GM06990 (cell line): ENCODE results near the gene CLEC2L.

Experiments
- DNase-seq: peaks from one replicate; pipeline ENCODE4 v3.0.0-alpha.2; 2011; ENCODE audit not compliant: insufficient read length; ENCODE audit errors: extremely low read depth
- H3K27me3 ChIP-seq: replicated peaks from 2 replicates; pipeline ENCODE4 v1.6.0; 2011; ENCODE audit warnings: low read length; ENCODE audit not compliant: control insufficient read depth, insufficient read depth
- H3K36me3 ChIP-seq: 2 replicates; pipeline ENCODE4 v1.5.1; 2011; ENCODE audit warnings: low read length; ENCODE audit not compliant: control insufficient read depth, insufficient read depth
- H3K4me3 ChIP-seq: replicated peaks from 2 replicates; pipeline ENCODE4 v1.5.1; 2011; ENCODE audit warnings: low read depth, mild to moderate bottlenecking, control low read depth, low read length
- CTCF ChIP-seq: IDR thresholded peaks from 2 replicates; pipeline ENCODE4 v1.5.1; 2011; ENCODE audit warnings: low read length, control low read depth, mild to moderate bottlenecking, inconsistent platforms; ENCODE audit not compliant: insufficient read depth, poor library complexity, severe bottlenecking

Gene CLEC2L

GRCh38 chr7:139566736-139567646 lies 43.5 kb downstream of the CLEC2L start:
- H3K4me3 ChIP-seq = no peak overlapping the region
- DNase-seq = no peak
- H3K36me3 ChIP-seq = peaks cover 18% of the 10 kb centered on the region
- TF ChIP-seq CTCF = no peak
- no peaks in the 10 kb centered on the region for H3K27me3 ChIP-seq

GRCh38 chr7:139567647-139568345 lies 44.3 kb downstream of the CLEC2L start:
- no peaks in the 10 kb centered on the region for H3K27me3 ChIP-seq
- TF ChIP-seq CTCF = no peak
- peaks cover 18% of the 10 kb centered on the region for H3K36me3 ChIP-seq
- no peak for DNase-seq
- H3K4me3 ChIP-seq = no peak overlapping the region

- no peak overlapping the region for H3K4me3 ChIP-seq
- no peaks in the 10 kb centered on the region for H3K27me3 ChIP-seq
- no peak for DNase-seq
- TF ChIP-seq CTCF = no peak
- H3K36me3 ChIP-seq = peaks cover 22% of the 10 kb centered on the region
These were observed 44.8 kb downstream of the CLEC2L start for GRCh38 chr7:139568346-139568675.

- no peak for TF ChIP-seq CTCF
- peaks cover 22% of the 10 kb centered on the region for H3K36me3 ChIP-seq
- no peaks in the 10 kb centered on the region for H3K27me3 ChIP-seq
- no peak for DNase-seq
- no peak overlapping the region for H3K4me3 ChIP-seq
These were observed 45.5 kb downstream of the CLEC2L start for GRCh38 chr7:139568813-139569490.

GRCh38 chr7:139570119-139570518 lies 46.6 kb downstream of the CLEC2L start:
- no peak for DNase-seq

More at GRCh38 chr7:139570119-139570518, 46.6 kb downstream of the CLEC2L start:
- no peak overlapping the region for H3K4me3 ChIP-seq
- no peaks in the 10 kb centered on the region for H3K27me3 ChIP-seq
- H3K36me3 ChIP-seq = peaks cover 31% of the 10 kb centered on the region
- TF ChIP-seq CTCF = no peak
